Measurements from ENCODE around the gene CNOT9. TPM values are rescaled to one million over a fixed set of nuclear protein-coding genes. Genes with fewer than 3 reads are reported as not detected.

Gene CNOT9
- total RNA-seq, 1 donor from 2014 or later = 18.9 TPM

DNA sequence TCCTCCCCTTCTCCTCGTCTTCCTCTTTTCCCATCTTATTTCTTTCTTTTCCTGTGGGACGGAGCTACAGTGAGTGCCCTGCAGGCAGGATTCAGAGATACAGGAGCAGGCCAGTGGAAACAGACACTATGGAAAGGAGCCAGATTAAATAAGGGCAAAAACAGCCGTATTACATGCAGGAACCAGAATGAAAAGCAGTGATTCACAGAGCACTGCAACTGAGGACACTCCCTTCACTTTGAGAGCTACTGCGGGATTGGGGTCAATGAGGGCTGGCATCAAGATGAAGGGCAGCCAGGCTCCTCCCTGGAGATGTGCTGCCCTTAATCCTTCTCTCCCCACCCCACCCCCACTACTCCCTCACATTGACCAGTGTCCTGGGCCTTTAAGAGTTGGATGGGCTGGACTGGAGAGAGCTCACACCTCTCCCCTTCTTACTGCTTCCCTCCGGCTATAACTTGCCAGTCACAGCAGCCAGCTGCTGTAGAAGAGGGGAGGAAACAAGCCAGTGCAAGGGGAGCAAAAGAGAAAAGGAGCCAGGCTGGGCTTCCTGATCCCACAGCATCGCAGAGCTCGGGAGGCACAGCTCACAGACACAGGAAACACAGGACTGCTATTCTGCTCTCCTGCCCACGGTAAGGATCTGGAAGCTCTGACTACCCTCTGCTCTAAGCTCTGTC is 38.9 kb downstream of the CNOT9 start, which contains the start of gene PLCD4:
PLCD4 (plus strand) TSS at position 464 of the 680 bp plus-strand sequence. CDS start 7,841 bp downstream, outside the sequence.
- Histone ChIP-seq H3K4me3 (peak within 1 kb of the TSS; percentile 42), H3K36me3 (no peaks in the 10 kb centered on the region), H3K4me1 (peaks cover 14% of the 10 kb centered on the region), H3K27ac (replicated peaks) (peak within 1 kb of the TSS; percentile 6), H3K27me3 (ENCODE audit: low read depth) (no peaks in the 10 kb centered on the region), H3K9me3 (replicated peaks) (no peaks in the 10 kb centered on the region)
- TF ChIP-seq, protein P1, sequence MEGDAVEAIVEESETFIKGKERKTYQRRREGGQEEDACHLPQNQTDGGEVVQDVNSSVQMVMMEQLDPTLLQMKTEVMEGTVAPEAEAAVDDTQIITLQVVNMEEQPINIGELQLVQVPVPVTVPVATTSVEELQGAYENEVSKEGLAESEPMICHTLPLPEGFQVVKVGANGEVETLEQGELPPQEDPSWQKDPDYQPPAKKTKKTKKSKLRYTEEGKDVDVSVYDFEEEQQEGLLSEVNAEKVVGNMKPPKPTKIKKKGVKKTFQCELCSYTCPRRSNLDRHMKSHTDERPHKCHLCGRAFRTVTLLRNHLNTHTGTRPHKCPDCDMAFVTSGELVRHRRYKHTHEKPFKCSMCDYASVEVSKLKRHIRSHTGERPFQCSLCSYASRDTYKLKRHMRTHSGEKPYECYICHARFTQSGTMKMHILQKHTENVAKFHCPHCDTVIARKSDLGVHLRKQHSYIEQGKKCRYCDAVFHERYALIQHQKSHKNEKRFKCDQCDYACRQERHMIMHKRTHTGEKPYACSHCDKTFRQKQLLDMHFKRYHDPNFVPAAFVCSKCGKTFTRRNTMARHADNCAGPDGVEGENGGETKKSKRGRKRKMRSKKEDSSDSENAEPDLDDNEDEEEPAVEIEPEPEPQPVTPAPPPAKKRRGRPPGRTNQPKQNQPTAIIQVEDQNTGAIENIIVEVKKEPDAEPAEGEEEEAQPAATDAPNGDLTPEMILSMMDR (IDR thresholded peaks at IDR 0.05; ENCODE audit: borderline replicate concordance) = no peak
- intact Hi-C loops (cut with micrococcal nuclease) = no loop called here
- DNase-seq = no peak

DNA sequence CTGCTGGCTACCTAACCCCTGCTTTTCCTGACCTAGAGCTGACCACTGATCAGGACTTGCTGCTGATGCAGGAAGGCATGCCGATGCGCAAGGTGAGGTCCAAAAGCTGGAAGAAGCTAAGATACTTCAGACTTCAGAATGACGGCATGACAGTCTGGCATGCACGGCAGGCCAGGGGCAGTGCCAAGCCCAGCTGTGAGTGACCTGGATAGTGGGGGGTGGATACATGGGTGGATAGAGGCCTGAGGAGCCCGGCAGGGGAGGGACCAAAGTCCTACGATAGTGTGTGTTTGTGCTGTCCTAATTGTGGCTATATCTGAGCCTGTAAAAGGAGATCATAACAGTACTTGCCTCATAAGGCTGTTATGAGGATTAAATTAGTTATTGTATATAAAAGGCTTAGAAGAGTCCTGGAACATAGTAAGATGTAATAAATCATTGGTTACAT is 47.3 kb downstream of the CNOT9 start:
- Histone ChIP-seq H3K4me3 (no peak overlapping the region), H3K36me3 (no peaks in the 10 kb centered on the region), H3K4me1 (no peaks in the 10 kb centered on the region), H3K9me3 (replicated peaks) (no peaks in the 10 kb centered on the region), H3K27me3 (ENCODE audit: low read depth) (no peaks in the 10 kb centered on the region), H3K27ac (replicated peaks) (no peak overlapping the region)
- DNase-seq = no peak
- TF ChIP-seq, protein P1 (IDR thresholded peaks at IDR 0.05; ENCODE audit: borderline replicate concordance) = no peak
- intact Hi-C loops (cut with micrococcal nuclease) = no loop called here

DNA sequence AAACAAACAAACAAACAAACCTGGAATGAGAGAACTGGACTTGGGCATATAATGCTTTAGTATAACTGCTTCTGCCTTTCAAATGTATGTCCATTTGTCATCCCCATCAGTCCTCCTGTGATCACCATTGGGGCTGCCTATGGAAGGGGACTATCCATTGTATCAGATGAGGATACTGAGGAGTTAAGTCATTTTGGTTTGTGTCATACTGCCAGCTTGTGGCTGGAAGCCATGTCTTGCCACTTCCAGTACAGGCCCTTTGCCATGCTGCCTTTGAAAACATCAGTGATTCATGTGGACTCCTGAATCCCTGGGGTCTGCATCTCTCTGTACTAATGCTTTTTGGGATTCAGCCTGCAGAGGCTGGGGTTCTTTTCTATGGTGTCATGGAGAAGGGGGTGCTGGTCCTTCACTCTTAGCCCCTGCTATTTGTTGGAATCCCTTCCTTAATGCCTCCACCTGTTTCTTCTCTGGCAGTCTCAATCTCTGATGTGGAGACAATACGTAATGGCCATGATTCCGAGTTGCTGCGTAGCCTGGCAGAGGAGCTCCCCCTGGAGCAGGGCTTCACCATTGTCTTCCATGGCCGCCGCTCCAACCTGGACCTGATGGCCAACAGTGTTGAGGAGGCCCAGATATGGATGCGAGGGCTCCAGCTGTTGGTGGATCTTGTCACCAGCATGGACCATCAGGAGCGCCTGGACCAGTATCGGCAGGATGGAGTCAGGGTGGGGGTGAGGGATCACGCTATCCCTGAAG is 49.6 kb downstream of the CNOT9 start:
- no peak for DNase-seq
- TF ChIP-seq, protein P1 (IDR thresholded peaks at IDR 0.05; ENCODE audit: borderline replicate concordance) = no peak
- intact Hi-C loops (cut with micrococcal nuclease) = no loop called here
- Histone ChIP-seq H3K9me3 (replicated peaks) (no peaks in the 10 kb centered on the region), H3K27ac (replicated peaks) (no peak overlapping the region), H3K27me3 (ENCODE audit: low read depth) (no peaks in the 10 kb centered on the region), H3K4me1 (peaks cover 8% of the 10 kb centered on the region), H3K36me3 (no peaks in the 10 kb centered on the region), H3K4me3 (no peak overlapping the region)

DNA sequence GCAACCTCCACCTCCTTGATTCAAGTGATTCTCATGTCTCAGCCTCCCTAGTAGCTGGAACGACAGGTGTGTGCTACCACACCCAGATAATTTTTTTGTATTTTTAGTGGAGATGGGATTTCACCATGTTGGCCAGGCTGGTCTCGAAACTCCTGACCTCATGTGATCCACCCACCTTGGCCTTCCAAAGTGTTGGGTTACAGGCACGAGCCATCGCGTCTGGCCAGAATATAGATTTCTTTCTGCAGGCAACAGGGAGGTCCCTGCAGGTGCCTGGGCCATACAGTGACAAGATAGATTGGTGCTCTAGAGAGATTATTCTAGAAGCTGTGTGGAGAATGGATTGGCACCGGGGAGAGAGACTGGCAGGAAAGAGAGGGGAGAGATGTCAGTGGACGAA is 52.4 kb downstream of the CNOT9 start:
- H3K4me1 ChIP-seq = peaks cover 8% of the 10 kb centered on the region
- H3K36me3 ChIP-seq = no peaks in the 10 kb centered on the region
- DNase-seq = no peak
- intact Hi-C loops (cut with micrococcal nuclease) = no loop called here
- H3K4me3 ChIP-seq = no peak overlapping the region
- H3K9me3 ChIP-seq (replicated peaks) = no peaks in the 10 kb centered on the region
- TF ChIP-seq, protein P1 (IDR thresholded peaks at IDR 0.05; ENCODE audit: borderline replicate concordance) = no peak
- no peaks in the 10 kb centered on the region for H3K27me3 ChIP-seq (ENCODE audit: low read depth)
- H3K27ac ChIP-seq (replicated peaks) = no peak overlapping the region

DNA sequence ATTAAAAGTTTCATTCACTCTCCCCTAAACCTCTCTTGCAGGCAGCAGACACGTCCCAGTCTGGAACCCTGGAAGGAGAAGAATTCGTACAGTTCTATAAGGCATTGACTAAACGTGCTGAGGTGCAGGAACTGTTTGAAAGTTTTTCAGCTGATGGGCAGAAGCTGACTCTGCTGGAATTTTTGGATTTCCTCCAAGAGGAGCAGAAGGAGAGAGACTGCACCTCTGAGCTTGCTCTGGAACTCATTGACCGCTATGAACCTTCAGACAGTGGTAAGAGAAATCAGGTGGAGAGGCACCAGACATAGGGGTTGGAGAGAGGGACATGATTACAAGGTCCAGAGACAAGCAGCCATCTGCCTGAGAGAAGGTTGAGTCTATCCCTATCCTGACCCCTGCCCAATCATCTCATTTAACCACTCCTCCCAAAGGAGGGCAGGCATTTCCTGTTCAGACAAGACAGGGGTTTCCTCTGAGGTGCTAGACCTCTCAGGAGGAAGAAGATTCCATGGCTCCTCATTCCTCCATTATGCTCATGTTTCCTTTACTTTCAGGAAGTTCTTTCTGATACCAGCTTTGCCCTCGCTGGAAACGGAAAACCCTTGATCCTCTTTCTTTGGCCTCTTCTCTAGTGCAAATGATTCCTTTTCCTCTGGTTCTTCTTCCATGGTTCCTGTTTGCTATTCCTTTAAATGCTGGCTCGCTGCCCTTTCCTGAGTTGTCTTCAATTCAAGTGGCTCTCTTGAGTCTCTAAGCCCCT is 54.1 kb downstream of the CNOT9 start:
- H3K36me3 ChIP-seq = no peaks in the 10 kb centered on the region
- no peak overlapping the region for H3K27ac ChIP-seq (replicated peaks)
- intact Hi-C loops (cut with micrococcal nuclease) = no loop called here
- no peak overlapping the region for H3K4me3 ChIP-seq
- H3K4me1 ChIP-seq = peaks cover 8% of the 10 kb centered on the region
- TF ChIP-seq, protein P1 (IDR thresholded peaks at IDR 0.05; ENCODE audit: borderline replicate concordance) = no peak
- no peaks in the 10 kb centered on the region for H3K9me3 ChIP-seq (replicated peaks)
- no peaks in the 10 kb centered on the region for H3K27me3 ChIP-seq (ENCODE audit: low read depth)
- DNase-seq = no peak

Data from left ventricle myocardium inferior (tissue), 1 donor.